Left cardiac atrium (tissue), 4 donors: ENCODE results near the gene CCDC175. TPM values are rescaled to one million over a fixed set of nuclear protein-coding genes. Genes with fewer than 3 reads are reported as not detected.
A peak's percentile ranks its signal among the peaks of the same experiment; 100 is the strongest.

Experiments used
- ATAC-seq, 2 donors: fragments of 200-7000 bp; cut with Tn5 transposase; one replicate each; pipeline ENCODE4 v1.9.1; 2020; ENCODE audit warnings: mild to moderate bottlenecking in 2 of 2, moderate library complexity in 2 of 2
- DNase-seq: peaks from one replicate; pipeline ENCODE4 v3.0.0-alpha.2; 2020
- intact Hi-C, 2 donors: fragments of 100-400 bp; cut with DNase I; formaldehyde crosslinking; loops; one replicate each; pipeline versions ENCODE4 v1.14.1 to v1.15.1; 2022 to 2023
- long read RNA-seq: library from polyadenylated mRNA; unstranded; transcript quantifications from one replicate; pipeline ENCODE4 v2.0.0, GENCODE V29; 2021
- total RNA-seq, 2 donors: library from RNA; stranded (reverse); fragmentation: NEBNext Ultra II Directional; extraction: Animal tissue kit (Norgen Biotek cat#: 25700); gene quantifications; one replicate each; pipeline ENCODE4 v1.2.1, GENCODE V29; 2021
- donor health status: DM: no; HTN: yes; CAD: no.
- donor health status: DM: no; HTN: yes; CAD: no; lungs with severe emphysema.
- donor health status: DM: yes; HTN: yes; CAD: no.
- donor health status: Dilated cardiomyopathy.

The CCDC175 gene
- total RNA-seq = not detected
- long read RNA-seq = 0 reads

GRCh38 chr14:59576332-59577294, at the start of gene CCDC175:
CCDC175 (minus strand) TSS chr14:59576812; CDS start chr14:59576775, 37 bp downstream.
- DNase-seq = peak; percentile 91
- ATAC-seq = peak; percentile 91 to 98
- intact Hi-C loops = loop anchor here in 1 of 2 donors (10.0 kb wide), 1 partner anchor 452 kb away; no protein-coding TSS in a partner anchor

- no peak for DNase-seq
- intact Hi-C loops = no loop called here
- ATAC-seq = no peak
Observed at GRCh38 chr14:59622631-59623030, 46.0 kb upstream of the CCDC175 start.

- ATAC-seq (no peak), DNase-seq (no peak)
- intact Hi-C loops = no loop called here
Observed at GRCh38 chr14:59619061-59619460, 42.4 kb upstream of the CCDC175 start.

GRCh38 chr14:59601056-59601455, 24.4 kb upstream of the CCDC175 start:
- DNase-seq (no peak), ATAC-seq (no peak)
- intact Hi-C loops = no loop called here

- intact Hi-C loops = no loop called here
- DNase-seq (no peak), ATAC-seq (no peak)
Observed at GRCh38 chr14:59600211-59600945, 23.8 kb upstream of the CCDC175 start.

- ATAC-seq (no peak), DNase-seq (no peak)
- intact Hi-C loops = no loop called here
Observed at GRCh38 chr14:59595071-59595470, 18.5 kb upstream of the CCDC175 start.

- intact Hi-C loops = no loop called here
- ATAC-seq = no peak
- no peak for DNase-seq
Observed at GRCh38 chr14:59591641-59592370, 15.2 kb upstream of the CCDC175 start.

GRCh38 chr14:59588101-59588500, 11.5 kb upstream of the CCDC175 start:
- ATAC-seq (no peak), DNase-seq (no peak)
- intact Hi-C loops = no loop called here

GRCh38 chr14:59585891-59586554, 9.4 kb upstream of the CCDC175 start:
- intact Hi-C loops = no loop called here
- no peak for ATAC-seq

GRCh38 chr14:59583755-59584154, 7.1 kb upstream of the CCDC175 start:
- ATAC-seq (peak; percentile 38 to 87), DNase-seq (no peak)
- intact Hi-C loops = no loop called here

More at GRCh38 chr14:59585891-59586554, 9.4 kb upstream of the CCDC175 start:
- no peak for DNase-seq

GRCh38 chr14:59582845-59583509, 6.4 kb upstream of the CCDC175 start:
- intact Hi-C loops = no loop called here
- no peak for DNase-seq
- peak; percentile 44 to 71 for ATAC-seq

GRCh38 chr14:59582161-59582560, 5.5 kb upstream of the CCDC175 start:
- no peak for DNase-seq
- intact Hi-C loops = no loop called here
- no peak for ATAC-seq

GRCh38 chr14:59580911-59581310, 4.3 kb upstream of the CCDC175 start:
- DNase-seq (no peak), ATAC-seq (no peak)
- intact Hi-C loops = no loop called here

GRCh38 chr14:59570122-59570521, 6.5 kb downstream of the CCDC175 start:
- intact Hi-C loops = loop anchor here in 1 of 2 donors (10.0 kb wide), 1 partner anchor 445 kb away; no protein-coding TSS in a partner anchor
- ATAC-seq (no peak), DNase-seq (no peak)

GRCh38 chr14:59566725-59567124, 9.9 kb downstream of the CCDC175 start:
- ATAC-seq = no peak
- DNase-seq = no peak
- intact Hi-C loops = no loop called here

GRCh38 chr14:59566296-59566695, 10.3 kb downstream of the CCDC175 start:
- DNase-seq (no peak), ATAC-seq (no peak)
- intact Hi-C loops = no loop called here

- intact Hi-C loops = no loop called here
- ATAC-seq = no peak
Observed at GRCh38 chr14:59565087-59565486, 11.5 kb downstream of the CCDC175 start.

GRCh38 chr14:59564366-59564765, 12.2 kb downstream of the CCDC175 start:
- ATAC-seq = no peak
- DNase-seq = no peak
- intact Hi-C loops = no loop called here

More at GRCh38 chr14:59565087-59565486, 11.5 kb downstream of the CCDC175 start:
- no peak for DNase-seq
